Heart left ventricle (tissue), 13 donors: ENCODE data around the gene CACNA2D1.

Experiments
- POLR2A ChIP-seq, 2 donors: fragments of 450-650 bp; IDR thresholded peaks; one replicate each; pipeline ENCODE4 v1.6.1; 2017; ENCODE audit warnings: antibody characterized with exemption in 2 of 2, mild to moderate bottlenecking in 2 of 2, moderate library complexity in 2 of 2
- TF ChIP-seq, protein P1 (sequence below), 12 donors: fragments of 200-600 bp; sonication (generic) in 4 of 12; IDR thresholded peaks; one replicate each; pipeline versions ENCODE4 v1.5.0 to v1.8.0; 2018 to 2022; ENCODE audit warnings: antibody characterized with exemption in 12 of 12, mild to moderate bottlenecking in 5 of 12
- donor health status: ischemic (EF 13 %, LVEDD 7.1; RV severe dilation, severe dysfunction).
- donor health status: DM: no; HTN: yes; CAD: no.
- donor health status: DM: no; HTN: no; CAD: no.
- donor health status: ischemic (EF 25% LVEDD 6.9; RV normal size, moderate dysfunction).
- donor health status: ischemic (EF 25% LVEDD 5.7; RV mildly dilated, moderate dysfunction).
- donor health status: ischemic (EF 35%, LVEDD 5.7; RV mildly dilated, moderate dysfunction).
- donor health status: nonischemic (EF 11% LVEDD 7.7; RV severe dilation, severe dysfunction).
- donor health status: DM: yes; HTN: yes; CAD: no.
- donor health status: PGD.
- donor health status: ischemic (EF 29% LVEDD 5.4; RV normal size, mild dysfunction).
- donor health status: nonischemic (EF 23%, LVEDD 6.1; RV moderate dilation, normal function).

GRCh38 chr7:82249979-82250378 is 193.6 kb downstream of the CACNA2D1 start:
- TF ChIP-seq, protein P1, sequence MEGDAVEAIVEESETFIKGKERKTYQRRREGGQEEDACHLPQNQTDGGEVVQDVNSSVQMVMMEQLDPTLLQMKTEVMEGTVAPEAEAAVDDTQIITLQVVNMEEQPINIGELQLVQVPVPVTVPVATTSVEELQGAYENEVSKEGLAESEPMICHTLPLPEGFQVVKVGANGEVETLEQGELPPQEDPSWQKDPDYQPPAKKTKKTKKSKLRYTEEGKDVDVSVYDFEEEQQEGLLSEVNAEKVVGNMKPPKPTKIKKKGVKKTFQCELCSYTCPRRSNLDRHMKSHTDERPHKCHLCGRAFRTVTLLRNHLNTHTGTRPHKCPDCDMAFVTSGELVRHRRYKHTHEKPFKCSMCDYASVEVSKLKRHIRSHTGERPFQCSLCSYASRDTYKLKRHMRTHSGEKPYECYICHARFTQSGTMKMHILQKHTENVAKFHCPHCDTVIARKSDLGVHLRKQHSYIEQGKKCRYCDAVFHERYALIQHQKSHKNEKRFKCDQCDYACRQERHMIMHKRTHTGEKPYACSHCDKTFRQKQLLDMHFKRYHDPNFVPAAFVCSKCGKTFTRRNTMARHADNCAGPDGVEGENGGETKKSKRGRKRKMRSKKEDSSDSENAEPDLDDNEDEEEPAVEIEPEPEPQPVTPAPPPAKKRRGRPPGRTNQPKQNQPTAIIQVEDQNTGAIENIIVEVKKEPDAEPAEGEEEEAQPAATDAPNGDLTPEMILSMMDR (IDR thresholded peaks at IDR 0.05) = no peak
- no peak for TF ChIP-seq POLR2A (IDR thresholded peaks at IDR 0.05)
